SK-N-SH (cell line): ENCODE measurements around the gene MRPS2.
"Not testable (repeated sequence)": the region's sequence is repeated elsewhere in the genome, so short reads cannot be mapped to it uniquely, and the experiment has no call there.

Experiments used
- EP300 ChIP-seq, 2 experiments: IDR thresholded peaks; 2 replicates each; pipeline versions ENCODE4 v1.4.0 to v1.6.1; 2012; ENCODE audit warnings: borderline replicate concordance in 1 of 2, low read depth in 1 of 2, low read length in 1 of 2
- FOSL2 ChIP-seq: IDR thresholded peaks from 2 replicates; pipeline ENCODE4 v1.4.0; 2012; ENCODE audit warnings: low read depth, mild to moderate bottlenecking, moderate library complexity, borderline replicate concordance
- GABPA ChIP-seq: IDR thresholded peaks from 2 replicates; pipeline ENCODE4 v1.4.0; 2012; ENCODE audit warnings: low read depth, mild to moderate bottlenecking
- RXRA ChIP-seq: IDR thresholded peaks from 2 replicates; pipeline ENCODE4 v1.4.0; 2012; ENCODE audit warnings: low read depth, mild to moderate bottlenecking, borderline replicate concordance
- TF ChIP-seq, protein P1 (sequence below): fragments of 200-600 bp; sonication (generic); IDR thresholded peaks from 2 replicates; pipeline ENCODE4 v1.6.1; 2017; ENCODE audit warnings: antibody characterized with exemption, mild to moderate bottlenecking, moderate library complexity

DNA sequence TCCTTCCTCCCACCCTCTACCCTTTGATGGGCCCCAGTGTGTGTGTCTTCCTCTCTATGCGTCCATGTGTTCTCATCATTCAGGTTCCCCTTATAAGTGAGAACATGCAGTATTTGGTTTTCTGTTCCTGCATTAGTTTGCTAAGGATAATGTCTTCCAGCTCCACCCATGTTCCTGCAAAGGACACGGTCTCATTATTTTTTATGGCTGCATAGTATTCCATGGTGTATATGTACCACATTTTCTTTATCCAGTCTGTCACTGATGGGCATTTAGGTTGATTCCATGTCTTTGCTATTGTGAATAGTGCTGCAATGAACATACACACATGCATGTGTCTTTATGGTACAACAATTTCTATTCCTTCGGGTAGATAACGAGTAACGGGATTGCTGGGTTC lies 42.0 kb upstream of the MRPS2 start:
- TF ChIP-seq, protein P1, sequence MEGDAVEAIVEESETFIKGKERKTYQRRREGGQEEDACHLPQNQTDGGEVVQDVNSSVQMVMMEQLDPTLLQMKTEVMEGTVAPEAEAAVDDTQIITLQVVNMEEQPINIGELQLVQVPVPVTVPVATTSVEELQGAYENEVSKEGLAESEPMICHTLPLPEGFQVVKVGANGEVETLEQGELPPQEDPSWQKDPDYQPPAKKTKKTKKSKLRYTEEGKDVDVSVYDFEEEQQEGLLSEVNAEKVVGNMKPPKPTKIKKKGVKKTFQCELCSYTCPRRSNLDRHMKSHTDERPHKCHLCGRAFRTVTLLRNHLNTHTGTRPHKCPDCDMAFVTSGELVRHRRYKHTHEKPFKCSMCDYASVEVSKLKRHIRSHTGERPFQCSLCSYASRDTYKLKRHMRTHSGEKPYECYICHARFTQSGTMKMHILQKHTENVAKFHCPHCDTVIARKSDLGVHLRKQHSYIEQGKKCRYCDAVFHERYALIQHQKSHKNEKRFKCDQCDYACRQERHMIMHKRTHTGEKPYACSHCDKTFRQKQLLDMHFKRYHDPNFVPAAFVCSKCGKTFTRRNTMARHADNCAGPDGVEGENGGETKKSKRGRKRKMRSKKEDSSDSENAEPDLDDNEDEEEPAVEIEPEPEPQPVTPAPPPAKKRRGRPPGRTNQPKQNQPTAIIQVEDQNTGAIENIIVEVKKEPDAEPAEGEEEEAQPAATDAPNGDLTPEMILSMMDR, result not testable (repeated sequence)
- TF ChIP-seq GABPA; EP300 (IDR thresholded peaks at IDR 0.05; ENCODE audit: borderline replicate concordance in 1 of 2, low read depth in 1 of 2, low read length in 1 of 2); FOSL2; RXRA: not testable (repeated sequence)
